Trophoblast cell (in vitro differentiated cells and primary cell): ENCODE data around the gene GALNT8.
A peak's percentile ranks its signal among the peaks of the same experiment; 100 is the strongest.

Experiments
- DNase-seq, 2 donors: peaks; one replicate each; pipeline ENCODE4 v3.0.0-alpha.2; 2016
- H2AFZ ChIP-seq: 2 replicates; pipeline ENCODE4 v1.6.1; 2013; ENCODE audit warnings: low read length, moderate library complexity, mild to moderate bottlenecking; ENCODE audit not compliant: insufficient read depth, poor library complexity
- H2AK5ac ChIP-seq: 2 replicates; pipeline ENCODE4 v1.6.1; 2013; ENCODE audit warnings: mild to moderate bottlenecking, low read length
- H2BK120ac ChIP-seq: 2 replicates; pipeline ENCODE4 v1.6.1; 2013; ENCODE audit warnings: low read length, mild to moderate bottlenecking, moderate library complexity; ENCODE audit not compliant: insufficient read depth, poor library complexity
- H2BK12ac ChIP-seq: 2 replicates; pipeline ENCODE4 v1.6.1; 2013; ENCODE audit warnings: mild to moderate bottlenecking, low read length, moderate library complexity
- H2BK5ac ChIP-seq: 2 replicates; pipeline ENCODE4 v1.6.1; 2013; ENCODE audit warnings: low read length, low read depth, moderate library complexity, mild to moderate bottlenecking; ENCODE audit not compliant: poor library complexity
- H3K14ac ChIP-seq: 2 replicates; pipeline ENCODE4 v1.6.1; 2013; ENCODE audit warnings: mild to moderate bottlenecking, low read length
- H3K18ac ChIP-seq: 2 replicates; pipeline ENCODE4 v1.6.1; 2013; ENCODE audit warnings: mild to moderate bottlenecking, low read length
- H3K23ac ChIP-seq: 2 replicates; pipeline ENCODE4 v1.6.1; 2013; ENCODE audit warnings: low read length
- H3K27ac ChIP-seq: 2 replicates; pipeline ENCODE4 v1.5.1; 2013; ENCODE audit warnings: low read depth, mild to moderate bottlenecking, inconsistent platforms, low read length, moderate library complexity
- H3K27me3 ChIP-seq: 2 replicates; pipeline ENCODE4 v1.6.1; 2013; ENCODE audit warnings: inconsistent platforms, mild to moderate bottlenecking, low read length, moderate library complexity; ENCODE audit not compliant: insufficient read depth
- H3K36me3 ChIP-seq, 2 experiments: 1 replicate in 1 of 2; 2 replicates in 1 of 2; pipeline ENCODE4 v1.6.1; 2013; ENCODE audit warnings: low read length in 2 of 2, mild to moderate bottlenecking in 2 of 2, moderate library complexity in 1 of 2; ENCODE audit not compliant: insufficient read depth in 2 of 2, control insufficient read depth in 1 of 2
- H3K4ac ChIP-seq: 2 replicates; pipeline ENCODE4 v1.6.1; 2013; ENCODE audit warnings: low read depth, mild to moderate bottlenecking, low read length, moderate library complexity
- H3K4me1 ChIP-seq, 2 experiments: 1 replicate in 1 of 2; 2 replicates in 1 of 2; pipeline ENCODE4 v1.6.1; 2013; ENCODE audit warnings: low read length in 2 of 2, mild to moderate bottlenecking in 2 of 2, moderate library complexity in 1 of 2; ENCODE audit not compliant: insufficient read depth in 2 of 2, control insufficient read depth in 1 of 2
- H3K4me2 ChIP-seq: 2 replicates; pipeline ENCODE4 v1.6.1; 2013; ENCODE audit warnings: inconsistent platforms, mild to moderate bottlenecking, low read length, moderate library complexity
- H3K4me3 ChIP-seq: 2 replicates; pipeline ENCODE4 v1.5.1; 2013; ENCODE audit warnings: mild to moderate bottlenecking, low read depth, low read length, inconsistent platforms
- H3K79me1 ChIP-seq: one replicate; pipeline ENCODE4 v1.6.1; 2013; ENCODE audit warnings: low read length
- H3K79me2 ChIP-seq: 2 replicates; pipeline ENCODE4 v1.6.1; 2013; ENCODE audit warnings: low read length, mild to moderate bottlenecking; ENCODE audit not compliant: control insufficient read depth, insufficient read depth, poor library complexity
- H3K9ac ChIP-seq: 2 replicates; pipeline ENCODE4 v1.6.1; 2013; ENCODE audit warnings: mild to moderate bottlenecking, low read length
- H3K9me3 ChIP-seq: 2 replicates; pipeline ENCODE4 v1.6.1; 2013; ENCODE audit warnings: low read depth, mild to moderate bottlenecking, control low read depth, inconsistent platforms, low read length; ENCODE audit not compliant: insufficient read depth
- H4K12ac ChIP-seq: 2 replicates; pipeline ENCODE4 v1.6.1; 2013; ENCODE audit warnings: low read depth, mild to moderate bottlenecking, low read length, moderate library complexity
- H4K8ac ChIP-seq: 2 replicates; pipeline ENCODE4 v1.6.1; 2013; ENCODE audit warnings: low read depth, mild to moderate bottlenecking, low read length, moderate library complexity
- H4K91ac ChIP-seq: one replicate; pipeline ENCODE4 v1.6.1; 2013; ENCODE audit warnings: low read depth, mild to moderate bottlenecking, low read length, moderate library complexity
- WGBS: extraction: QIAGEN DNeasy Blood & Tissue Kit; methylation state at CpG from one replicate; pipeline ENCODE4 v1.1.7; 2013; ENCODE audit warnings: missing lambda C conversion rate; ENCODE audit not compliant: insufficient read length, insufficient coverage; ENCODE audit errors: extremely low coverage; 5-methylcytosine and 5-hydroxymethylcytosine counted together

The GALNT8 gene

DNA sequence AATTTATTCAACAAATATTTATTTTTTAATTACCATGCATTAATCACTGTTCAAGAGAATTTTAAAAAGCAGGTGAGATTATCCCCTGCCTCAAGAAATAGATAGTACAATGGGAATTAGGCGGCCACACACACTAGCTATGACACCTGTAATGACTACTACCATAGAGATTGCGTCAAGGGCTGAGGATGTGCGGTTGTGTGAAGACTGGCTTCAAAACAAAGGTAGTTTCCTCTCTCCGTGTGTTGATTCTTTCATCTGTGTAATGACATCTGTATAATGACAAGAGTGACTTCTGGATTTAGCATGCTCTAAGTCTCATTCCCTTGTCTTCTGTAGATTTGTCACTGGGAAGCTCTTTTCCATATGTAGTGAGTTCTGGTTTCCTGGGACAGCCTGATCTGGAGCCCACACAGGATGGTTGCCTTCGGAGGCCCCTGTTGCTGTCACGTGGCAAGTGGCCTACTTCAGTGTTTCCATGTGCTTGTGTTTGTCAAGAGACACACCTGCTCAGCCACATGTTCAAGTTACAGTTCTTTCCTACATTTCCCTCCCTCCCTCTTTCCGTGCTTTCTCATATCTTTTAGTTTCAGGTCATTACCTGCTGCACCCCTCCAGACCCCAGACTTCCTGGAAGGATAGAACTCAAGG is 64.3 kb downstream of the GALNT8 start:
- no peak overlapping the region for H2AK5ac ChIP-seq

GRCh38 chr12:4786795-4787194 is 66.6 kb downstream of the GALNT8 start:
- no peaks in the 10 kb centered on the region for H3K36me3 ChIP-seq
- WGBS = no CpG with 5 or more reads among the region's 5 CpGs
- no peak overlapping the region for H3K4ac ChIP-seq

More for the DNA sequence above, 64.3 kb downstream of the GALNT8 start:
- no peak overlapping the region for H3K23ac ChIP-seq
- no peaks in the 10 kb centered on the region for H3K79me1 ChIP-seq
- H2BK5ac ChIP-seq = no peak overlapping the region
- no peak overlapping the region for H3K4me3 ChIP-seq
- no peak for DNase-seq
- no peak overlapping the region for H3K4me2 ChIP-seq
- no peaks in the 10 kb centered on the region for H3K79me2 ChIP-seq
- no peak overlapping the region for H4K91ac ChIP-seq
- no peak overlapping the region for H3K4ac ChIP-seq
- no peak overlapping the region for H2BK12ac ChIP-seq
- H4K12ac ChIP-seq = no peak overlapping the region
- no peak overlapping the region for H2AFZ ChIP-seq
- no peak overlapping the region for H3K9ac ChIP-seq
- H3K9me3 ChIP-seq = peaks cover 2% of the 10 kb centered on the region
- H3K27ac ChIP-seq = no peak overlapping the region
- no peak overlapping the region for H2BK120ac ChIP-seq
- no peaks in the 10 kb centered on the region for H3K27me3 ChIP-seq
- H3K36me3 ChIP-seq = no peaks in the 10 kb centered on the region
- H3K18ac ChIP-seq = no peak overlapping the region
- H4K8ac ChIP-seq = no peak overlapping the region
- no peak overlapping the region for H3K14ac ChIP-seq
- H3K4me1 ChIP-seq = no peaks in the 10 kb centered on the region
- no CpG with 5 or more reads among the region's 7 CpGs for WGBS

GRCh38 chr12:4787965-4788364 is 67.8 kb downstream of the GALNT8 start:
- H3K14ac ChIP-seq = no peak overlapping the region
- no peaks in the 10 kb centered on the region for H3K4me1 ChIP-seq
- H3K4ac ChIP-seq = no peak overlapping the region
- H3K4me2 ChIP-seq = no peak overlapping the region
- H3K4me3 ChIP-seq = no peak overlapping the region
- no peak overlapping the region for H4K12ac ChIP-seq
- no peak overlapping the region for H2BK120ac ChIP-seq
- no peak overlapping the region for H3K23ac ChIP-seq
- no peak for DNase-seq
- WGBS = no CpG with 5 or more reads among the region's 7 CpGs
- H3K9me3 ChIP-seq = peaks cover 2% of the 10 kb centered on the region
- H2BK5ac ChIP-seq = no peak overlapping the region
- H3K9ac ChIP-seq = no peak overlapping the region
- H3K18ac ChIP-seq = no peak overlapping the region
- no peak overlapping the region for H4K8ac ChIP-seq
- H3K27me3 ChIP-seq = no peaks in the 10 kb centered on the region
- H2AK5ac ChIP-seq = no peak overlapping the region
- no peak overlapping the region for H4K91ac ChIP-seq
- H3K36me3 ChIP-seq = no peaks in the 10 kb centered on the region
- no peak overlapping the region for H3K27ac ChIP-seq
- H3K79me2 ChIP-seq = no peaks in the 10 kb centered on the region
- H3K79me1 ChIP-seq = no peaks in the 10 kb centered on the region
- no peak overlapping the region for H2BK12ac ChIP-seq
- H2AFZ ChIP-seq = no peak overlapping the region

More at GRCh38 chr12:4786795-4787194, 66.6 kb downstream of the GALNT8 start:
- H2BK12ac ChIP-seq = no peak overlapping the region
- no peaks in the 10 kb centered on the region for H3K79me1 ChIP-seq
- no peak overlapping the region for H4K91ac ChIP-seq
- H4K12ac ChIP-seq = no peak overlapping the region
- H3K9ac ChIP-seq = no peak overlapping the region
- no peak overlapping the region for H3K14ac ChIP-seq
- peaks cover 2% of the 10 kb centered on the region for H3K9me3 ChIP-seq
- no peaks in the 10 kb centered on the region for H3K4me1 ChIP-seq
- no peak overlapping the region for H2AFZ ChIP-seq
- no peak overlapping the region for H3K27ac ChIP-seq
- no peaks in the 10 kb centered on the region for H3K27me3 ChIP-seq
- no peak overlapping the region for H4K8ac ChIP-seq
- no peak overlapping the region for H2BK120ac ChIP-seq
- H3K4me2 ChIP-seq = no peak overlapping the region
- DNase-seq = no peak
- no peaks in the 10 kb centered on the region for H3K79me2 ChIP-seq
- H3K23ac ChIP-seq = no peak overlapping the region
- no peak overlapping the region for H3K18ac ChIP-seq
- no peak overlapping the region for H3K4me3 ChIP-seq
- no peak overlapping the region for H2AK5ac ChIP-seq
- no peak overlapping the region for H2BK5ac ChIP-seq

GRCh38 chr12:4789776-4790175 is 69.6 kb downstream of the GALNT8 start:
- no peaks in the 10 kb centered on the region for H3K9me3 ChIP-seq
- no peak overlapping the region for H3K27ac ChIP-seq
- no peak overlapping the region for H4K8ac ChIP-seq
- no peak overlapping the region for H2BK120ac ChIP-seq
- H2AK5ac ChIP-seq = no peak overlapping the region
- no peak overlapping the region for H3K14ac ChIP-seq
- H4K12ac ChIP-seq = no peak overlapping the region
- no peak overlapping the region for H3K9ac ChIP-seq
- H2BK5ac ChIP-seq = no peak overlapping the region
- no peaks in the 10 kb centered on the region for H3K27me3 ChIP-seq
- H3K4me3 ChIP-seq = no peak overlapping the region
- no peak overlapping the region for H2BK12ac ChIP-seq
- no peak overlapping the region for H3K4ac ChIP-seq
- no peak overlapping the region for H2AFZ ChIP-seq
- no peak overlapping the region for H3K18ac ChIP-seq
- H3K79me1 ChIP-seq = no peaks in the 10 kb centered on the region
- no peak overlapping the region for H4K91ac ChIP-seq
- no peaks in the 10 kb centered on the region for H3K4me1 ChIP-seq
- no peaks in the 10 kb centered on the region for H3K36me3 ChIP-seq
- no CpG with 5 or more reads among the region's 9 CpGs for WGBS
- no peak overlapping the region for H3K4me2 ChIP-seq
- H3K23ac ChIP-seq = no peak overlapping the region
- DNase-seq = peak; percentile 51 to 82
- no peaks in the 10 kb centered on the region for H3K79me2 ChIP-seq
